HG02623 (cell line): ENCODE results near the gene MTERF2.

ENCODE experiments used
- ATAC-seq: cut with Tn5 transposase; IDR thresholded peaks from one replicate; pipeline ENCODE4 v1.9.1; 2021; ENCODE audit warnings: moderate library complexity; ENCODE audit not compliant: unreplicated experiment

Gene MTERF2

GRCh38 chr12:106994579-106995220, 7.8 kb upstream of the MTERF2 start:
- no peak for ATAC-seq

GRCh38 chr12:106987846-106988245, 900 bp upstream of the MTERF2 start:
- ATAC-seq = no peak

- no peak for ATAC-seq
Observed at GRCh38 chr12:106986135-106986534, 811 bp downstream of the MTERF2 start.

- no peak for ATAC-seq
Observed at GRCh38 chr12:106985479-106985878, 1.5 kb downstream of the MTERF2 start.

GRCh38 chr12:106984588-106985137, 2.3 kb downstream of the MTERF2 start:
- no peak for ATAC-seq

- ATAC-seq = no peak
Observed at GRCh38 chr12:106982229-106982628, 4.7 kb downstream of the MTERF2 start.

- no peak for ATAC-seq
Observed at GRCh38 chr12:106981788-106982187, 5.2 kb downstream of the MTERF2 start.

- ATAC-seq = no peak
Observed at GRCh38 chr12:106980944-106981343, 6.0 kb downstream of the MTERF2 start.

GRCh38 chr12:106978035-106978800, 8.7 kb downstream of the MTERF2 start:
- no peak for ATAC-seq

- no peak for ATAC-seq
Observed at GRCh38 chr12:106976668-106977067, 10.3 kb downstream of the MTERF2 start.

- no peak for ATAC-seq
Observed at GRCh38 chr12:106975993-106976658, 10.8 kb downstream of the MTERF2 start.

- no peak for ATAC-seq
Observed at GRCh38 chr12:106975098-106975497, 11.8 kb downstream of the MTERF2 start.

GRCh38 chr12:106974511-106974910, 12.4 kb downstream of the MTERF2 start:
- ATAC-seq = no peak

- no peak for ATAC-seq
Observed at GRCh38 chr12:106973545-106973944, 13.4 kb downstream of the MTERF2 start.

GRCh38 chr12:106971065-106971464, 15.9 kb downstream of the MTERF2 start:
- ATAC-seq = no peak

GRCh38 chr12:106964526-106964925, 22.4 kb downstream of the MTERF2 start:
- ATAC-seq = no peak

GRCh38 chr12:106962286-106962685, 24.7 kb downstream of the MTERF2 start:
- ATAC-seq = no peak

- ATAC-seq = no peak
Observed at GRCh38 chr12:106960443-106960842, 26.5 kb downstream of the MTERF2 start.

- ATAC-seq = no peak
Observed at GRCh38 chr12:106957583-106957982, 29.4 kb downstream of the MTERF2 start.

GRCh38 chr12:106956048-106956578, 30.8 kb downstream of the MTERF2 start:
- ATAC-seq = peak; percentile 27

GRCh38 chr12:106955377-106956047, 31.4 kb downstream of the MTERF2 start, which contains the start of gene TMEM263:
TMEM263 (plus strand) TSS chr12:106955907; CDS start chr12:106967117, 11,210 bp downstream.
- peak; percentile 82 for ATAC-seq
